A549 treated with Mapracorat at 1 μM for 4 hours (cell line): ENCODE results near the gene KARS1. TPM values are rescaled to one million over a fixed set of nuclear protein-coding genes. Genes with fewer than 3 reads are reported as not detected.

Source experiments
- total RNA-seq: library from RNA; stranded (reverse); fragments of 200-300 nt; extraction: Qiagen RNA extraction; gene quantifications from 5 replicates; pipeline ENCODE4 v1.2.3, GENCODE V29; 2022

Gene KARS1
- 162 to 170 TPM (median 169 TPM) in 5 replicates for total RNA-seq

DNA sequence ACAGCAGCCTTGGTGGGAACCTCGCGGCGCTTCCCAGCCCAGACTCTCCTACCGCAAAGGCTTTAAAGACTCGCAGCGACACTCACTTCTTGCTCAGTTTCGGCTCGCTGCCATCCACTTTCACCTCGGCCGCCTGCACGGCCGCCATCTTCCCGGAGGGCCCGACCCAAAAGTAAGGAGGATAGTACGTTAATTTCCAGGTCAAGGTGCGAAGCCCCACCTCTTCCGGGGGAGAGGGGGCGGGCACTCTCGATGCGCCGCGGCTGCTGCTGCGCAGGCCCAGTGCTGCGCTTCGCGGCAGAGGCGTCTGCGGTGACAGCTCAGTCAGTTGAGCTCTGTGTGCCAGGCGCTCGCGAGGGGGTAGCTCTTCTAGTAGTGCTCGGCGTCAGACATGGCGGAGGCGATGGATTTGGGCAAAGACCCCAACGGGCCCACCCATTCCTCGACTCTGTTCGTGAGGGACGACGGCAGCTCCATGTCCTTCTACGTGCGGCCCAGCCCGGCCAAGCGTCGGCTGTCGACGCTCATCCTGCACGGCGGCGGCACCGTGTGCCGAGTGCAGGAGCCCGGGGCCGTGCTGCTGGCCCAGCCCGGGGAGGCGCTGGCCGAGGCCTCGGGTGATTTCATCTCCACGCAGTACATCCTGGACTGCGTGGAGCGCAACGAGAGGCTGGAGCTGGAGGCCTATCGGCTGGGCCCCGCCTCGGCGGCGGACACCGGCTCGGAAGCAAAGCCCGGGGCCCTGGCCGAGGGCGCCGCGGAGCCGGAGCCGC, at the start of gene KARS1, which contains the start of gene TERF2IP:
TSS of gene KARS1 (minus strand) at position 174 of the 773 bp plus-strand sequence. CDS start at position 148, 26 bp downstream.
TSS of gene TERF2IP (plus strand) at position 282 of the 773 bp plus-strand sequence. CDS start at position 392, 110 bp downstream.

DNA sequence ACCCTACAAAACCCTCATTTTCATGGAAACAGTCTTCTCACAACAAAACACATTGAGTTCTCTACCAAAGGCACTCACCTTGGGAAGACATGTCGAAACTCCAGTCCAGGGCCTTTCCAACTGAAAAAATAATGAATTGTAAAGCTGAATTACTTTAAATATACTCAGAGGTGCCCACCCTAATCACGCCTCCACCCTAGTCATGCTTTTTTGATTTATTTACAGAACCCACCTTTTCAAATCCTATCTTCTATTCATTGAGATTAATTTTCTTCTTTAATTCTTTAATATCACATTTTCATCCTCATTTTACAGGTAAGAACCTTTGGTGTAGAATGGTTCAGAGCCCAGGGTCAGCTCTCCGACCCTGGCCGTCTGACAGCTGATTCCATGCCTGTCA, 29.4 kb upstream of the KARS1 start, which contains the start of gene CPHXL2:
TSS of gene CPHXL2 (minus strand) at position 101 of the 400 bp plus-strand sequence. CDS start at position 91, 10 bp downstream.

DNA sequence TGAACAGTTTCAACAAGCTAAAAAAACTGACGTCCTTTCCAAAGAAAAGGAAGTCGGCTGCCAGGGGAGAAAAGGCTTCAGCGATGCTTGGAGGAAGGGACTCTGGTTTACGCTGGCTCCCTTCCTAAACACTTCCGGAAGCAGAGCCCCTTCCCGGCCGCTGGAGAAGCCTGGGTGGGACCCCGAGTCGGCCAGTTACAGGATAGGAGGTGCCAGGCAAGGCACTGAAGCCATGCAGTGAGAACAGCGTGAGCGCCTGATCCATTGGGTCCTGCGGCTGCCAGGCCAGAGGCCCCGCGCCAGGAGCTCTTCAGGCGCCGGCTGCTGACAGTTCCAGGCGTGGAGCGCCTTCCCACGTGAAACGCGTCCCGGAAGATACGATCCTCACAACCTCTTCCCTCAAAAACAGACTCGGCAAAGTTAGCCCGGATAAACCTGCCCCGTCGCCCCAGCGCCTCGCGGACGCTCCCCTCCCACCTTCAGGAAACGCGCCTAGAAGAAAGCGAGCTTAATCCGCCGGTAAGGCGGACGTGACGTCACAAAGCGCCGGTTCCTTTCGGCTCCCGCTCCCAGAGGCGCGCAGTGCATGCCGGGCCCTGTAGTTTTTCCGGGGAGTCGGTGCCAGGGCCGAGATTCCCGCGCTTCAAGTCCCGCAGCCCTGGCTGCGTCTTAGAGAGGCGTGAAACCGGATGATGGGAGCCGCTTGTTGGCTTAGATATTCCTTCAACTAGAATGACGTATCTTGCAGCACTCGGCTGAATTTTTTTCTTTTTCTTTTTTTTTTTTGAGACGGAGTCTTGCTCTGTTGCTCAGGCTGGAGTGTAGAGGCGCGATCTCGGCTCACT, 24.5 kb downstream of the KARS1 start, which contains the start of gene ADAT1:
TSS of gene ADAT1 (minus strand) at position 521 of the 845 bp plus-strand sequence. CDS start 2,482 bp downstream, outside the sequence.

Other genes starting within 250 kb of the KARS1 start
- gene CFDP1, start 214.2 kb downstream of the KARS1 start, total RNA-seq, result 60.3 to 81.4 TPM (median 60.9 TPM) in 5 replicates
- 12.1 to 16.8 TPM (median 15.6 TPM) in 5 replicates for gene TMEM170A, start 183.0 kb downstream of the KARS1 start, total RNA-seq
- 0.14 to 0.20 TPM (median 0.16 TPM) in 5 replicates for gene CHST6, start 152.2 kb downstream of the KARS1 start, total RNA-seq
- gene CHST5, start 111.6 kb downstream of the KARS1 start, total RNA-seq, result 0.06 to 0.29 TPM (median 0.12 TPM) in 4 of 5 replicates, not detected in the other
- gene TMEM231, start 91.4 kb downstream of the KARS1 start, total RNA-seq, result 7.8 to 10.1 TPM (median 9.5 TPM) in 5 replicates
- 80.9 to 92.9 TPM (median 89.5 TPM) in 5 replicates for gene GABARAPL2, start 81.3 kb downstream of the KARS1 start, total RNA-seq
- 27.5 to 41.7 TPM (median 37.6 TPM) in 5 replicates for gene ADAT1, start 24.4 kb downstream of the KARS1 start, total RNA-seq
- 42.8 to 45.9 TPM (median 43.2 TPM) in 5 replicates for gene TERF2IP, start 108 bp upstream of the KARS1 start, total RNA-seq
- not detected in 5 replicates for gene CPHXL2, start 29.3 kb upstream of the KARS1 start, total RNA-seq
- gene DUXB, start 53.8 kb upstream of the KARS1 start, total RNA-seq, result not detected in 5 replicates
- not detected in 5 replicates for gene CPHXL, start 78.8 kb upstream of the KARS1 start, total RNA-seq